LNCAP (cell line): Measurements from ENCODE around the gene IL17RE.

Experiments
- TF ChIP-seq, protein P1 (sequence below): fragments of 450-650 bp; IDR thresholded peaks from 2 replicates; pipeline ENCODE4 v1.5.1; 2017; ENCODE audit warnings: mild to moderate bottlenecking

Gene IL17RE

DNA sequence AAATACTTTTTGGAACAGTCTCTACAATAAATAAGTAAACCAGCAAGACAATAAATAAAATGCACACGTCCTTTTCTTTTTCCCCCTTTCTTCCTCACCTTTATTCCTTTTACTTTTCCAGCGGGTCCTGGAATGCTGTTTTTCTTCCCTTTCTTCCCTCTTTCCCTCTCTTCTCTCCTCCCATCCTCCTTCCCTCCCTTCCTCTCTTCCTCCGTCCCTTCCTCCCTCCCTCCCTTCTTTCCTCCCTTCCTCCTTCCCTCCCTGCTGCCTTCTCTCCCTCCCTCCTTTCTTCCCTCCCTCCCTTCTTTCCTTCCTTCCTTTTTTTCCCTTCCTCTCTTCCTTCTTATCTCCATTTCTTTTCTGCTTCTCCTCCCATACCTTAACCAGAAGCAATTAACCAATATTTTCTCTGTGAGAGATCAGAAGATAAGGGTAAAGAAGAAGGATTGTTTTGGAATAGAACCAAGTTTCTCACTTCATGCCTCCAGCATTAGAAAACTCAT is 3.3 kb upstream of the IL17RE start:
- TF ChIP-seq, protein P1, sequence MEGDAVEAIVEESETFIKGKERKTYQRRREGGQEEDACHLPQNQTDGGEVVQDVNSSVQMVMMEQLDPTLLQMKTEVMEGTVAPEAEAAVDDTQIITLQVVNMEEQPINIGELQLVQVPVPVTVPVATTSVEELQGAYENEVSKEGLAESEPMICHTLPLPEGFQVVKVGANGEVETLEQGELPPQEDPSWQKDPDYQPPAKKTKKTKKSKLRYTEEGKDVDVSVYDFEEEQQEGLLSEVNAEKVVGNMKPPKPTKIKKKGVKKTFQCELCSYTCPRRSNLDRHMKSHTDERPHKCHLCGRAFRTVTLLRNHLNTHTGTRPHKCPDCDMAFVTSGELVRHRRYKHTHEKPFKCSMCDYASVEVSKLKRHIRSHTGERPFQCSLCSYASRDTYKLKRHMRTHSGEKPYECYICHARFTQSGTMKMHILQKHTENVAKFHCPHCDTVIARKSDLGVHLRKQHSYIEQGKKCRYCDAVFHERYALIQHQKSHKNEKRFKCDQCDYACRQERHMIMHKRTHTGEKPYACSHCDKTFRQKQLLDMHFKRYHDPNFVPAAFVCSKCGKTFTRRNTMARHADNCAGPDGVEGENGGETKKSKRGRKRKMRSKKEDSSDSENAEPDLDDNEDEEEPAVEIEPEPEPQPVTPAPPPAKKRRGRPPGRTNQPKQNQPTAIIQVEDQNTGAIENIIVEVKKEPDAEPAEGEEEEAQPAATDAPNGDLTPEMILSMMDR = no peak

DNA sequence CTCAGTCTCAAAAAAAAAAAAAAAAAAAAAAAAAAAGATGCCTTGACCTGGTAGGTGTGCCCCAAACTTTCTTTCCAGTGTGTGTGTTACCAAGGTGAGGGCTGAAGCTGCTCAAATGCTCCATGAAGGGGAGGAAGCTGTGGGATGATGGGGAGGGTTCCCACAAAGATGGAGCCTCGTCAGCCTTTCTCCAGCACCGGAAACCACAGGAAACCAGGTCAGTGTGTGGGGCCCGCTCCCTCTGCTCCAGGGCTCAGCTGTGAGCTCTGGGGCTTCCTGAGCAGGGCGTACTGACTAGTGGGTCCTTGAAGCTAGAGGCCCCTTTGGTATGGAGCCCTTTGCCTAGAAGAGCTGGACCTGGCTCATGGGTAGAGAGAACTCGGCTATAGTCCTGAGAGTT is 681 bp upstream of the IL17RE start:
- TF ChIP-seq, protein P1 = no peak

DNA sequence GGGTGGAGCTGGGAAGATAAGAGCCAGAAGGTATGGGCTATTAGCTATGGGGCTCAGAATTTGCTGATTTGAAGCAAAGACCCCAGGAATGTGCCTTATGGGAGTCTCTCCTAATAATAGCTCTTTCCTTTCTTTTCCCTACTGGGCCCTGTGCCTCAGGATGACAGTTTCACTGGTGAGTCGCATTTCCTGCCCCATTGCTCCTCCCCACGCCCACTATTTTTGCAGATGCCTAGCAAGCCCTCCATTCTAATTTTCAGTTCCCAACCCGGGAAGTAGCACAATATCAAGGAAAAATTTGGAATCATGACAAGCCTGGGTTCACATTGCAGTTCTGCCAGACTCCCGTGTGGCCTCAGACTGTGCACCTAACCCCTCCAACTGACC is 583 bp downstream of the IL17RE start:
- TF ChIP-seq, protein P1 = no peak

DNA sequence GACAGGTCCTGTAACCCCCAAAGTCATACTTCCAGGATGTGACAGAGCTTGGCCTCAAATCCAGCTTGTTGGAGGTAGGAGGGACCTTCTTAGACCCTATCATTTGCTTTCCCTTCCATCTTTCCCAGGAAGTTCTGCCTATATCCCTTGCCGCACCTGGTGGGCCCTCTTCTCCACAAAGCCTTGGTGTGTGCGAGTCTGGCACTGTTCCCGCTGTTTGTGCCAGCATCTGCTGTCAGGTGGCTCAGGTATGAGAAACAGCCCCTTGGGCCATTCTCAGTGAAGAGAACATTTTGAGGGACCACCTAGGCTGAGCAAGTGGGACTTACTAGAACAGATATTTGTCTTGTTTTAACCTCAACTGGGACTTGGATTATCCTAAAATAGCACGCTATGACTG is 1.3 kb downstream of the IL17RE start:
- TF ChIP-seq, protein P1 = no peak

DNA sequence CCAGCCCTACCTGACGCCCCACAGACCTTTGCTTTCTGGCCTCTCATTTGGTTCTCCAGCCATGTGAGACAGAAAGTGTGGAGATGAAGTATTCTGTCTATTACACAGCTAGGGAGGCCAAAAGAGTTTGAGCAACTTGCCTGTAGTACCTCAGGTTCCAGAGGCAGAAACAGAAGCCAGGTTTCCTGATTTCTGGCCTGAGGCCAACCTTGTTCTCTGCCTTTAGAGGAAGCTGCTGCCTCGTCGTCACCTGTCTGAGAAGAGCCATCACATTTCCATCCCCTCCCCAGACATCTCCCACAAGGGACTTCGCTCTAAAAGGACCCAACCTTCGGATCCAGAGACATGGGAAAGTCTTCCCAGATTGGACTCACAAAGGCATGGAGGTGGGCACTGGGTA is 3.8 kb downstream of the IL17RE start:
- TF ChIP-seq, protein P1 = no peak

DNA sequence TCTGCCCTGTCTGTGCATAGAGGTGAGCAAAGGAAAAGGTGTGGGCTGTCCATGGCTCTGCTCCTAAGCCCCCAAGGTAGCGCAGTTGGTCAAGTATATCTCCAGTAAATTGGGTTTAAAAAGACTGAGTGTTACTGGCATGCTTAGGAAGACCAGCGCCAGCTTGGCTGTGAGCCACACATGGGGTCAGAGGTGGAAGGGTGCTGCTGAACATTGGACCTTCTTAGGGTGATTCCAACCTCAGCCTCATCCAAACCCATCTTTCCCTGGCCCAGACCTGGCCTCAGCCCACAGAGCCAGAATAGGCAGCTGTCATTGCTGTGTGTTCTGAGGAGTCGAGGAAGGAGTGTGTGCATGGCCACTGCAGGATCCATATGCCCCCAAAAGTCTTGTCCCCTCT is 5.6 kb downstream of the IL17RE start:
- TF ChIP-seq, protein P1 = no peak

DNA sequence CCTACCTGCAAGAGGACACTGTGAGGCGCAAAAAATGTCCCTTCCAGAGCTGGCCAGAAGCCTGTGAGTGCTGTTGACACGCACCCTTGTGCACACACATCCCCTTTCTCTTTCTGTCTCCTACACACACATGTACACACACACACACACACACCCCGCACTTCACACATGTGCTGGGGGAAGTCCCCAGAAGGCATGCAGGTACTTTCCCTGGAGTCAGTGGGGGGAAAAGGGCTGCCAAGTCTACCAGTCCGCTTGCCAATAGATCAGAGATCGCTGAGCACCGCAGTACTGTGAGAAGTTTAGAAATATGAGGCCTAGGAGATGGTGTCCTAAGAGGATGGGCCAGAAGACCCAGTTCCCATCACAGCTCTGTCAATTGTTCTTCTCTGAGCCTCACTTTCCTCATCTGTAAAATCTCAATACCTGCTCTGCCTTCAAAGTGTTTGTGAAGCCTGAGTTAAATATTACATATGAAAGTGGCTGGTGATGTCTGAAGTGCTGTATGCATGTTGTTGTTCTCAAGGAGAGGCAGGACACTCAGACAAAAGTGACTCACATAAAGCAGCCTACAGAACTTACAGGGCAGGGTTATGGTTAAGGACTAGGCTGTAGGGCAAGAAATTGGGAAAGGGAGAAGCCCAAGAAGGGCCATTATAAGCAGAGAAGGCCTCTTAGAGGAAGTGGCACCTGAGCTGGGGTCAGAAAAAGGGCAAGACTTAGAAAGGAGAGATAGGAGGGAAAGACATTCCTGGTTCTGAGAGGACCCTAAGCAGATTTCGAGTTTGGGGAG is 6.8 kb downstream of the IL17RE start:
- TF ChIP-seq, protein P1 = no peak

DNA sequence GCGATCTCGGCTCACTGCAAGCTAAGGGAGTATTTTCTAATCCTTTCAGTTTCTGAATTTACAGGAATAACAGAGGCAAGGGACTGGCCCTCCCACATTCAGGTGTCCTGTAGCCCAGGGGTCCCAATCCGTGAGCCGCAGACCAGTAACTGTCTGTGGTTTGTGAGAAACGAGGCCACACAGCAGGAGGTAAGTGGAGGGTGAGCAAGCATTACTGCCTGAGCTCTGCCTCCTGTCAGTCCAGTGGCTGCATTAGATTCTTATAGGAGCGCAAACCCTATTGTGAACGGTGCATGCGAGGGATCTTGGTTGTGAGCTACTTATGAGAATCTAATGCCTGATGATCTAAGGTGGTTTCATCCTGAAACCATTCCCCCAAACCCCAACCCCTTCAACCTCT is 9.2 kb downstream of the IL17RE start:
- TF ChIP-seq, protein P1 = no peak
